ENCODE measurements around the gene OGFR. TPM values are rescaled to one million over a fixed set of nuclear protein-coding genes. Genes with fewer than 3 reads are reported as not detected.

OGFR gene
- total RNA-seq, 1 experiment from 2014 or later = 73.6 TPM

DNA sequence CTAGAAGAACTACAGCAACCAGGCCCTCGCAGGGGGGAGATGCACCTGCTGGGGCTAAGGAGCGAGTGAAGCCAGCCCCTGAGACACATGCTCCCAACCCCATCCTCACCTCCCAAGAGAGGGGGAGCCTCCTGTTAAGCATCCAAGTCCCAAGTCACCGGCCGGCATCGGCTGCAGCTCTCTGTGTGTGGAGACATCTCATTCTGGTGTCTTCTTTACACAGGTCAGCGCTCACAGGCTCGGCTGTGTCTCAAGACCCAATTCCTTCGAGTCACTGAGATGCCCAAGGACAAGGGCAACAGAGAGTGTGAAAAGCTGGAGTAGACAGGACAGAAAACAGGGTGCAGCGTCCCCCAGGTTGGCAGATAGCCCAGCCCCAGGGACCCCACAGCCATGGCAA lies 29.4 kb upstream of the OGFR start:
- TF ChIP-seq EZH2 (IDR thresholded peaks at IDR 0.05) (no peak), ZNF274 (IDR thresholded peaks at IDR 0.05; ENCODE audit: low read depth, low read length) (no peak), EGR1 (IDR thresholded peaks at IDR 0.05; ENCODE audit: low read depth) (no peak), SP1 (IDR thresholded peaks at IDR 0.05; ENCODE audit: low read depth) (no peak), CBX3 (IDR thresholded peaks at IDR 0.05; ENCODE audit: low read depth) (no peak), YY1 (IDR thresholded peaks at IDR 0.05; ENCODE audit: extremely low read depth, insufficient replicate concordance, low read depth, low read length) (no peak), CEBPB (IDR thresholded peaks at IDR 0.05; ENCODE audit: low read depth) (no peak), FOSL1 (IDR thresholded peaks at IDR 0.05; ENCODE audit: low read depth) (no peak), SIN3A (IDR thresholded peaks at IDR 0.05; ENCODE audit: low read depth) (no peak), TCF7L2 (IDR thresholded peaks at IDR 0.05; ENCODE audit: borderline replicate concordance, extremely low read depth, insufficient read depth, insufficient read length) (no peak)
- TF ChIP-seq, protein P1, sequence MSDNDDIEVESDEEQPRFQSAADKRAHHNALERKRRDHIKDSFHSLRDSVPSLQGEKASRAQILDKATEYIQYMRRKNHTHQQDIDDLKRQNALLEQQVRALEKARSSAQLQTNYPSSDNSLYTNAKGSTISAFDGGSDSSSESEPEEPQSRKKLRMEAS (IDR thresholded peaks at IDR 0.05) = no peak
- Histone ChIP-seq H3K79me2 (ENCODE audit: insufficient read depth, low read length) (peaks cover 6% of the 10 kb centered on the region; the same call in 1 of the 2 replicates), H3K36me3 (ENCODE audit: control insufficient read depth in 1 of 2, insufficient read depth in 2 of 2, low read length in 2 of 2) (no peaks in the 10 kb centered on the region), H3K9me3 (ENCODE audit: control insufficient read depth in 1 of 2, insufficient read depth in 1 of 2, low read depth in 1 of 2, low read length in 2 of 2) (no peaks in the 10 kb centered on the region), H2AFZ (ENCODE audit: low read depth, low read length, poor library complexity, severe bottlenecking) (no peak overlapping the region), H3K4me3 (replicated peaks in 1 of 2; ENCODE audit: low read depth in 1 of 2, low read length in 2 of 2) (peak overlapping the region; percentile 53 to 84; a peak in 2 of 4 replicates), H3K9ac (ENCODE audit: low read length) (no peak overlapping the region), H4K20me1 (ENCODE audit: insufficient read depth) (no peaks in the 10 kb centered on the region), H3K9me2 (ENCODE audit: insufficient read depth) (no peaks in the 10 kb centered on the region), H3K27me3 (ENCODE audit: insufficient read depth, low read length) (no peaks in the 10 kb centered on the region), H3K4me2 (ENCODE audit: low read length) (peak overlapping the region; percentile 100), H3K27ac (ENCODE audit: low read depth, low read length) (peak overlapping the region; percentile 84; the same call in 1 of the 2 replicates), H3K4me1 (ENCODE audit: control insufficient read depth in 1 of 2, insufficient read depth in 2 of 2, low read length in 2 of 2) (peaks cover 13 to 44% of the 10 kb centered on the region in 2 experiments; a peak in 3 of 4 replicates)
- intact Hi-C loops (cut with micrococcal nuclease) = no loop called here
- RAD21 ChIA-PET (ENCODE audit: low non-redundant PET in 1 of 2, low total read pairs in 2 of 2, uncharacterized antibody in 2 of 2, unreplicated experiment in 2 of 2) = no interaction called here
- ATAC-seq (no peak), DNase-seq (ENCODE audit: low read depth, low spot score) (no peak)
- CTCF ChIA-PET = no interaction called here
- POLR2A ChIA-PET = no interaction called here
- no TSS peak for BruUV-seq (replicated peaks)

Data from HCT116 (cell line).